PC-3 (cell line): ENCODE data around the gene ATXN3. TPM values are rescaled to one million over a fixed set of nuclear protein-coding genes. Genes with fewer than 3 reads are reported as not detected.

ENCODE experiments used
- ATAC-seq: fragments of 200-7000 bp; cut with Tn5 transposase; 2 replicates; pipeline ENCODE4 v1.9.1; 2020; ENCODE audit warnings: mild to moderate bottlenecking, moderate library complexity
- BruUV-seq: library from RNA; stranded (reverse); fragments of 400-500 nt; replicated peaks from 2 replicates; lab custom pipeline; 2021; lab: Mats Ljungman, UMichigan
- CTCF ChIA-PET: fragments of 300-600 bp; sonication (Branson Sonifier 250); formaldehyde crosslinking; loops from one replicate; lab custom pipeline; 2022; ENCODE audit warnings: antibody characterized with exemption; lab: Charles Lee
- POLR2A ChIA-PET: fragments of 300-600 bp; sonication (Branson Sonifier 250); formaldehyde crosslinking; loops from one replicate; lab custom pipeline; 2022; ENCODE audit warnings: antibody characterized with exemption; ENCODE audit not compliant: unreplicated experiment; lab: Charles Lee
- DNase-seq: peaks from one replicate; pipeline ENCODE4 v3.0.0-alpha.2; 2015
- H2AFZ ChIP-seq: fragments of 300-600 bp; sonication (generic); 2 replicates; pipeline ENCODE4 v1.6.0; 2016; ENCODE audit warnings: antibody characterized with exemption, low read length
- H3F3A ChIP-seq: fragments of 300-600 bp; sonication (generic); one replicate; pipeline ENCODE4 v1.6.0; 2017; ENCODE audit warnings: antibody characterized with exemption, low read length, control low read depth, mild to moderate bottlenecking; ENCODE audit not compliant: unreplicated experiment
- H3K27ac ChIP-seq: fragments of 300-600 bp; sonication (generic); 2 replicates; pipeline ENCODE4 v1.5.1; 2016; ENCODE audit warnings: mild to moderate bottlenecking, low read length
- H3K27me3 ChIP-seq: fragments of 300-600 bp; sonication (generic); 2 replicates; pipeline ENCODE4 v1.6.1; 2016; ENCODE audit warnings: low read length, mixed read lengths
- H3K36me3 ChIP-seq: fragments of 300-600 bp; sonication (generic); 2 replicates; pipeline ENCODE4 v1.6.1; 2016; ENCODE audit warnings: low read depth, mixed run types, low read length, mixed read lengths
- H3K4me1 ChIP-seq: fragments of 300-600 bp; sonication (generic); 2 replicates; pipeline ENCODE4 v1.5.1; 2016; ENCODE audit warnings: low read length; ENCODE audit not compliant: insufficient read depth
- H3K4me2 ChIP-seq: fragments of 300-600 bp; sonication (generic); 2 replicates; pipeline ENCODE4 v1.6.0; 2016; ENCODE audit warnings: low read length
- H3K4me3 ChIP-seq: fragments of 300-600 bp; sonication (generic); 2 replicates; pipeline ENCODE4 v1.5.1; 2016; ENCODE audit warnings: mild to moderate bottlenecking, low read length, mixed read lengths
- H3K79me2 ChIP-seq: fragments of 300-600 bp; sonication (generic); 2 replicates; pipeline ENCODE4 v1.6.1; 2017; ENCODE audit warnings: low read length, mixed read lengths
- H3K9ac ChIP-seq: fragments of 300-600 bp; sonication (generic); 2 replicates; pipeline ENCODE4 v1.6.0; 2016; ENCODE audit warnings: mild to moderate bottlenecking, low read length
- H3K9me2 ChIP-seq: fragments of 300-600 bp; sonication (generic); replicated peaks from 2 replicates; pipeline ENCODE4 v1.6.1; 2016; ENCODE audit warnings: mixed run types, low read length, mixed read lengths
- H3K9me3 ChIP-seq: fragments of 300-600 bp; sonication (generic); 2 replicates; pipeline ENCODE4 v1.6.1; 2016; ENCODE audit warnings: low read length, mixed read lengths
- H4K20me1 ChIP-seq: fragments of 300-600 bp; sonication (generic); 2 replicates; pipeline ENCODE4 v1.6.1; 2016; ENCODE audit warnings: low read length, mixed read lengths
- CTCF ChIP-seq: fragments of 300-600 bp; sonication (generic); conservative IDR thresholded peaks from 2 replicates; pipeline ENCODE4 v1.5.1; 2017; ENCODE audit warnings: antibody characterized with exemption, low read depth, mild to moderate bottlenecking, low read length
- EZH2 ChIP-seq: fragments of 300-600 bp; sonication (generic); IDR thresholded peaks from one replicate; pipeline ENCODE4 v1.6.1; 2017; ENCODE audit warnings: antibody characterized with exemption, mild to moderate bottlenecking, low read length; ENCODE audit not compliant: unreplicated experiment
- EZH2phosphoT487 ChIP-seq: fragments of 300-600 bp; sonication (generic); IDR thresholded peaks from 2 replicates; pipeline ENCODE4 v1.6.1; 2018; ENCODE audit warnings: mild to moderate bottlenecking, antibody characterized with exemption, low read length, borderline replicate concordance
- intact Hi-C: fragments of 100-400 bp; cut with micrococcal nuclease; formaldehyde crosslinking; loops from 2 replicates; pipeline ENCODE4 v1.9.0; 2023
- total RNA-seq: library from RNA; depleted of rRNA; stranded (reverse); fragments of >200 nt; gene quantifications from 2 replicates; pipeline ENCODE4 v1.2.3, GENCODE V29; 2014

ATXN3 gene
- total RNA-seq, 1 experiment from 2014 or later = 49.3 TPM

GRCh38 chr14:92040431-92041051 lies 65.8 kb downstream of the ATXN3 start:
- BruUV-seq = no TSS peak
- Histone ChIP-seq H3K79me2 (peaks cover 49% of the 10 kb centered on the region), H3K27me3 (no peaks in the 10 kb centered on the region), H3K36me3 (no peaks in the 10 kb centered on the region), H3K27ac (peak overlapping the region; percentile 83), H3K9me3 (no peaks in the 10 kb centered on the region), H4K20me1 (peaks cover 8% of the 10 kb centered on the region; the same call in 1 of the 2 replicates), H3F3A (no peaks in the 10 kb centered on the region), H3K9ac (peak overlapping the region; percentile 96), H3K9me2 (no peaks in the 10 kb centered on the region), H3K4me3 (peak overlapping the region; percentile 92), H3K4me2 (peak overlapping the region; percentile 92), H3K4me1 (peaks cover 18% of the 10 kb centered on the region), H2AFZ (peak overlapping the region; percentile 96)
- peak; percentile 35 for ATAC-seq
- peak; percentile 28 for DNase-seq
- CTCF ChIA-PET = interaction anchor here (0.9 kb wide), 1 partner anchor 44 kb away, joined by 3 read pairs; no protein-coding TSS in a partner anchor
- intact Hi-C loops = loop anchor here (2.0 kb wide), 1 partner anchor 66 kb away; the partner anchor contains the start of gene ATXN3
- POLR2A ChIA-PET = interaction anchor here (0.6 to 1.2 kb wide), 4 partner anchors 28 to 1901 kb away, joined by 3 to 15 read pairs (median 6); partner anchors contain the start of genes ATXN3, CPSF2 and NDUFB1
- TF ChIP-seq EZH2 (no peak), CTCF (no peak), EZH2phosphoT487 (no peak)

DNA sequence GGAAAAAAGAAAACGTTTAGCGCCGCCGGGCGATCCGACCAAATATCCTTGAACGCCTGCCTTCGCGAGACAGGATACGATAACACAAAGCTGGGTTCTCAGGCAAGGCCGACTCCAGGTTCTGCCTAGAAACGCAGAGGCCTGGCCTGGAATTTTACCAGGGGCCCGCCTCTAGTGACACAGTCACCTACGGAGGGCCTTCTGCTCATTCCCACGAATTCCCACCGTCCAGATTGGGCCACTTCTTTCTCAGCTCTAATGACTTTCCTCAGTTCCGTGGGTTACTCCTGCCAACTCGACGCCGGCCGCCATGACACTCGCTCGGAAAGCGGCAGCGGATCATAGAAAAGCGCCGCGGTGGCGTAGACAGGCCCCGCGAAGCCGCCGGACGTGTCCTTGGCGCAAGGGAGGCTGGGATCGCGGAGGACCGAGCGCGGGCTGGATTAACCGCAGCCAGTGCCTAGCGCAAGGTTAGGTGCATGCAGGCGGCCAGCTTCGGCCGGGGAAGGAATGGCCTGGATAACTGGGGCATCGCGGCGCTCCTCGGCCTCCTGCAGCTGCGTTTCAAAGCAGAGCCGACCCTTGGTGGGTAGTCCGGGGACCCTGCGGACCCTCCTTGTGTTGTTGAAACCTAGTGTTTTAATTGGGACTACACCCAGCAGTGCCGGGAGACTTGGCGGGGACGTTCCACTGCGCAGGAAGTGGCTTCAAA lies 66.5 kb downstream of the ATXN3 start, which contains the start of gene TRIP11:
TSS of gene TRIP11 (minus strand) at position 341 of the 712 bp plus-strand sequence. CDS start 374 bp downstream, outside the sequence.
- H3K36me3 ChIP-seq = no peaks in the 10 kb centered on the region
- ChIA-PET CTCF (interaction anchor here (0.9 to 1.3 kb wide), 2 partner anchors 43 to 67 kb away, joined by 3 to 7 read pairs; partner anchors contain the start of gene ATXN3), POLR2A (interaction anchor here (0.6 to 1.2 kb wide), 2 partner anchors 66 to 82 kb away, joined by 3 to 15 read pairs; partner anchors contain the start of genes ATXN3, CPSF2 and NDUFB1)

More for the DNA sequence above, 66.5 kb downstream of the ATXN3 start, which contains the start of gene TRIP11:
- Histone ChIP-seq H3K27me3 (no peaks in the 10 kb centered on the region), H4K20me1 (peaks cover 8% of the 10 kb centered on the region; the same call in 1 of the 2 replicates), H3K9me3 (no peaks in the 10 kb centered on the region), H3K4me3 (peak within 1 kb of the TSS; percentile 92), H2AFZ (peak within 1 kb of the TSS; percentile 96), H3K27ac (peak within 1 kb of the TSS; percentile 83), H3K9me2 (no peaks in the 10 kb centered on the region), H3K4me1 (peaks cover 18% of the 10 kb centered on the region), H3K4me2 (peak within 1 kb of the TSS; percentile 92), H3K9ac (peak within 1 kb of the TSS; percentile 96), H3F3A (no peaks in the 10 kb centered on the region), H3K79me2 (peaks cover 54% of the 10 kb centered on the region)
- peak; percentile 94 for ATAC-seq
- peak; percentile 90 for DNase-seq
- no peak for TF ChIP-seq EZH2
- TF ChIP-seq EZH2phosphoT487 = no peak
- no peak for TF ChIP-seq CTCF
- BruUV-seq = TSS peak; percentile 92
- intact Hi-C loops = loop anchor here (2.0 kb wide), 2 partner anchors 59 to 67 kb away; partner anchors contain the start of gene ATXN3
